HFF-Myc (cell line): ENCODE data around the gene CPXM2.

Source experiments
- DNase-seq: peaks from one replicate; pipeline ENCODE4 v3.0.0-alpha.2; 2011; ENCODE audit warnings: low read depth; ENCODE audit errors: extremely low read depth
- H3K4me3 ChIP-seq: replicated peaks from 2 replicates; pipeline ENCODE4 v1.5.1; 2011; ENCODE audit warnings: low read depth, mild to moderate bottlenecking, control low read depth, low read length
- TF ChIP-seq, protein P1 (sequence below): IDR thresholded peaks from 2 replicates; pipeline ENCODE4 v1.5.1; 2012; ENCODE audit warnings: mild to moderate bottlenecking, low read depth, low read length, control low read depth; ENCODE audit errors: missing control alignments

The CPXM2 gene

DNA sequence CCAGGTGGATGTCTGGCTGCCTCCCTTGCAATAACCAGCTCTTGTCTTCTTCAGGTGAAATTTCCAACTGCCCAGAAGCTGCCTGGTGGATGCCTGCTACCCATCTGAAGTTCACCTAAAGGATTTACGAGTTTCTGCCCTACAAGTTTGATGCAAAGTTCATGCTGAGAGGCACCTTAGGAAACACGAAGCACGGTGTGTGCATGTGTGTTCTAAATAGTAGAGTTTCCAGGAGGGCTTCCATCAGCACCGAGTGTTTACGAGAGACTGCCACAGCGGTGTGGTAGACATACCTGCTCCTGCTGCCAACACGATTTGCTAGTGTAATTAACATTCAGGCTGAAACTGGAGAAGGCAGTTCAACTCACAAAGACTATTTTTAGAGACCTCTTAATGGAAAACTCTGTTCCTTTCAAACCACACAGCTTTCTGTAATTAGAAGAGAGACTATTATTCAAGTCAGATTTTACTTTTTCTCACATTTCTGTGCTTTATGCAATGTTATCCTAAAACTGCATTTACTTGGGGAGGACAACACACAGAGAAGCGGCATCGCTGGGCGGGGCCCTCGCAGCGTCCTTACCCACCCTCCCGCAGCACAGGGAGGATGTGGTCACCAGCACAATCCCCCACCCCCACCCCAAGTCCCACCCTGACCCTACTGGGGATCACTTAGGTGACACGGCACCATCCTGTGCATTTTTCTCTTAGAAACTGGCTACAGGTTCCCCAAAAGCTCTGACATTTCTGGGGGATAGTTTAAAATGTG lies 15.5 kb upstream of the CPXM2 start:
- no peak overlapping the region for H3K4me3 ChIP-seq
- no peak for DNase-seq
- TF ChIP-seq, protein P1, sequence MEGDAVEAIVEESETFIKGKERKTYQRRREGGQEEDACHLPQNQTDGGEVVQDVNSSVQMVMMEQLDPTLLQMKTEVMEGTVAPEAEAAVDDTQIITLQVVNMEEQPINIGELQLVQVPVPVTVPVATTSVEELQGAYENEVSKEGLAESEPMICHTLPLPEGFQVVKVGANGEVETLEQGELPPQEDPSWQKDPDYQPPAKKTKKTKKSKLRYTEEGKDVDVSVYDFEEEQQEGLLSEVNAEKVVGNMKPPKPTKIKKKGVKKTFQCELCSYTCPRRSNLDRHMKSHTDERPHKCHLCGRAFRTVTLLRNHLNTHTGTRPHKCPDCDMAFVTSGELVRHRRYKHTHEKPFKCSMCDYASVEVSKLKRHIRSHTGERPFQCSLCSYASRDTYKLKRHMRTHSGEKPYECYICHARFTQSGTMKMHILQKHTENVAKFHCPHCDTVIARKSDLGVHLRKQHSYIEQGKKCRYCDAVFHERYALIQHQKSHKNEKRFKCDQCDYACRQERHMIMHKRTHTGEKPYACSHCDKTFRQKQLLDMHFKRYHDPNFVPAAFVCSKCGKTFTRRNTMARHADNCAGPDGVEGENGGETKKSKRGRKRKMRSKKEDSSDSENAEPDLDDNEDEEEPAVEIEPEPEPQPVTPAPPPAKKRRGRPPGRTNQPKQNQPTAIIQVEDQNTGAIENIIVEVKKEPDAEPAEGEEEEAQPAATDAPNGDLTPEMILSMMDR: no peak

DNA sequence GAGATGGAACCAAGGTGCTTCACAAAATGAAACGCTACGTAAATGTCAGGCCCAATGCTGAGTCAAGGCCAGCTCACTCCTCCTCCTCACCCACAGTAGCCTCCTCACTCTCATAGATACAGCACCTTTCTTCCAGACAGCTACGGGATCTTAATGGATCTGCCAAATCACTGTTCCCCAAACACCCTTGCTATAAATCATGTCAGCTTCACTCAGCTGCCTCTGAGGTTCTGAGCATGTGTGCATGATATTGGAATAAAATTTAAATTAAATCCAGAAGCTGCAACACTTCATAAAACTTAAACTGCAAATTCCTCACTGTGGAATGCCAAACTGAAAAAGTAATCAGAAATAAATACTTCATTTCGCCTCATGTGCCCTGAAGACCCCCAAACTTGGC lies 14.7 kb upstream of the CPXM2 start:
- no peak overlapping the region for H3K4me3 ChIP-seq
- TF ChIP-seq, protein P1: no peak
- DNase-seq: no peak

DNA sequence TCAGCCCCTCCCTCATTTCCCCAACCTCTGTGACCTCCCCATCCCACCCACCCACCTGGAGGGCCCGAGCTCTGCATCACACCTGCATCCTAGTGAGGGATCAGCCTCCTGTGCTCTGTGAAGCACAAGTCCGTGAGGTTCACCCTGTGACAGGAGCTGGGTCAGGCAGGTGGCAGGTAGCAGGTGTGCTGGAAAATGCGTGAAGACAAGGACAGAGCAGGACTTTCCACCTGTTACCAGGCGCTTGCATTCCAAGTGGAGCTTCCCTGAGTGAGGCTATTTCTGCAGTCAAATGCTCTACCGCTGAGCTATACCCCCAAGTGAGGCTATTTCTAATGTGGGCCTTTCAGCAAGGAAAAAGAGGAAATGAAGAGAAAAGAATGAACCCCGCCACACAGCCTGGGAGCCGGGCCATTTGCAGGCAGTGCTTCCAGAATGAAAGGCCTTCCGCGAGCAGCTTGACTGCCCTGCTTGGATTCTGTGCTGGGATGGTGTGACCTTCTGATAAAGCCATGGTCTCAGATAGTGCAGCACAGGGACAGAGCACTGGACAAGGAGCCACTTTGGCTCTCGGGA lies 13.3 kb upstream of the CPXM2 start:
- DNase-seq: no peak
- TF ChIP-seq, protein P1: no peak
- H3K4me3 ChIP-seq: no peak overlapping the region

DNA sequence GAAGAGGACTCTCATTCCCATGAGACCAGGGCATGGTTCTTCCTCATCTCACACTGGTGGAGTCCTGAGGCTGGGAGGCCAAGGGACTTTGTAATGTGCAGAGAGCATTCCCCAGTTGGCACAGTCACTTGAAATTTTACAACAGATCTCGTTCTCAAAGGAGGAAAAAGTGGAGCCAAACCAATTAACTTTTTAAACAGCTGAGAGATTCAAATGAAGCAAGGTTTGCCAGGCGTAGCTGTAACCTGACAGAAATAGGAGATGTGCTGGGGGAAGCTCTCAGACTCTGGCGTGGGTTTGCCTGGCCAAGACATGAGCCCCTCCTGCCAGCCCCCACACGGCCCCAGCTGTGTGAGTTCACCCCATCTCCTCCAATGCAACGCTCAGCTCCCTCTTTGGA lies 12.0 kb upstream of the CPXM2 start:
- no peak for DNase-seq
- no peak overlapping the region for H3K4me3 ChIP-seq
- TF ChIP-seq, protein P1: no peak

DNA sequence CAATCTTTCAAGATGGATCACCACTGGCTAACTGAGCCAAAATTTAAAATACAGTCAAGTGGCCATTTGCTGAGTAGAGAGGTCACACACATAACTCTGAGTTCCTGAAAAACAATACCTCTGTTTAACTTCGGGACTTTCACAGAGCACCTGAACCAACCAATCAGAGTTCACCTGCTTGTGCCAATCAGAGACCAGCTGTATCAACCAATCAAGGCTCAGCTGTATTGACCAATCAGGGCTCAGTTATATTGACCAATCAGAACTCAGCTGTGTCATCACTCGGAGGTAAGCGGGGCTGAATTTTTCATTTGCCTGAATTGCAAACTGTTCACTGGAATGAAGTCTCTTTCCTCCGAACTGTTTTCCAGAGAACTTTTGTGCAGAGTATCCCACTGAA lies 10.0 kb upstream of the CPXM2 start:
- TF ChIP-seq, protein P1: no peak
- no peak overlapping the region for H3K4me3 ChIP-seq
- no peak for DNase-seq

DNA sequence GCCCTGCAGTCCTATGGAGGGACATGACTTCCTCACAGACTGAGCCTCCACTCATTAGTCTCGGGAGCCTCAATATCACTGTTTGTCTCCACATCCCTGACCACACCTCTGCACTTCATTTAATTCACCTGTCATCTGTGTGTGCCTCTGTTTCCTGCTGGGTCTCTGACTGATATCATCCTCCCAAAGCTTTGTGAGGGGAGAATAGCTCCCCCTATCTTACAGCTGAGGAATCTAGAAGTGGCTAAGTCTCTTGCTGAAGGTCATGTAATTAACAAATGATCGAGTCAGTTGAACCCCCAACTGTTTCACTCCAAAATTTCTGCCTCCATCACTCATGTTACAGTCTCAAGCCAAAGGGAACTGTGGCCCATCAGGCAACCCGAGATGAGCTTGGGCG lies 5.5 kb upstream of the CPXM2 start:
- DNase-seq: no peak
- no peak overlapping the region for H3K4me3 ChIP-seq
- TF ChIP-seq, protein P1: peak; percentile 14
